ENCODE data around the gene PXYLP1.

DNA sequence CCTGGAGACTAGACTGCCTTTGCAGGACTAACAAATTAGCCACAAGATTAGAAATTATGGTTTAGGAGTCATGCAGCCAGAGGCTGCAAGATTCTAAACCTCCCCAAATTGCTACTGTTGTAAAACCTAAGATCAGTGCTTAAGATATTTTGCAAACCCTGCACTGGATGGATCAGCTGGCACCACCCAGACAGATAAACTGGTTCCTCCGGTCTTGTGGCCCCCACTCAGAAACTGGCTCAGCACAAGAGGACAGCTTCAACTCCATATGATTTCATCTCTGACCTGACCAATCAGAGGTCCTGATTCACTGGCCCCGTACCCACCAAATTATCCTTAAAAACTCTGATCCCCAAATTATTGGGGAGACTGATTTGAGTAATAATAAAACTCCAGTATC lies 19.5 kb upstream of the PXYLP1 start:
- TF ChIP-seq CTCF (IDR thresholded peaks at IDR 0.05 in 4 of 5, conservative IDR thresholded peaks at IDR 0.05 in 1 of 5) (no peak), POLR2A (IDR thresholded peaks at IDR 0.05) (no peak)
